Karpas-422 (cell line): ENCODE measurements around the gene IL5. TPM values are rescaled to one million over a fixed set of nuclear protein-coding genes. Genes with fewer than 3 reads are reported as not detected.
"Not testable (repeated sequence)": the region's sequence is repeated elsewhere in the genome, so short reads cannot be mapped to it uniquely, and the experiment has no call there.

Experiments used
- DNase-seq: peaks from one replicate; pipeline ENCODE4 v3.0.0-alpha.2; 2015
- H2AFZ ChIP-seq: fragments of 200-600 bp; sonication (generic); 2 replicates; pipeline ENCODE4 v1.6.1; 2014; ENCODE audit warnings: antibody characterized with exemption, low read length, mixed read lengths
- H3K27ac ChIP-seq: fragments of 200-600 bp; sonication (generic); 2 replicates; pipeline ENCODE4 v1.5.1; 2014; ENCODE audit warnings: mild to moderate bottlenecking, low read length, moderate library complexity
- H3K27me3 ChIP-seq: fragments of 200-600 bp; sonication (generic); 2 replicates; pipeline ENCODE4 v1.6.1; 2014; ENCODE audit warnings: low read length, mixed read lengths
- H3K36me3 ChIP-seq: fragments of 200-600 bp; sonication (generic); 2 replicates; pipeline ENCODE4 v1.6.1; 2014; ENCODE audit warnings: low read length, mixed read lengths; ENCODE audit not compliant: insufficient read depth
- H3K4me1 ChIP-seq: fragments of 200-600 bp; sonication (generic); 2 replicates; pipeline ENCODE4 v1.6.1; 2014; ENCODE audit warnings: mild to moderate bottlenecking, low read length, mixed read lengths
- H3K4me2 ChIP-seq: fragments of 200-600 bp; sonication (generic); 2 replicates; pipeline ENCODE4 v1.6.1; 2014; ENCODE audit warnings: low read length, low read depth, mild to moderate bottlenecking; ENCODE audit not compliant: poor library complexity, severe bottlenecking
- H3K4me3 ChIP-seq: fragments of 200-600 bp; sonication (generic); 2 replicates; pipeline ENCODE4 v1.5.1; 2014; ENCODE audit warnings: mild to moderate bottlenecking, antibody characterized with exemption, low read length, mixed read lengths
- H3K79me2 ChIP-seq: fragments of 200-600 bp; sonication (generic); 2 replicates; pipeline ENCODE4 v1.6.1; 2014; ENCODE audit warnings: mild to moderate bottlenecking, low read length, mixed read lengths
- H3K9ac ChIP-seq: fragments of 200-600 bp; sonication (generic); 2 replicates; pipeline ENCODE4 v1.6.0; 2014; ENCODE audit warnings: low read length
- H3K9me2 ChIP-seq: fragments of 200-600 bp; sonication (generic), shearing (Covaris generic); replicated peaks from 2 replicates; pipeline ENCODE4 v1.6.0; 2014; ENCODE audit warnings: mild to moderate bottlenecking, low read length, moderate library complexity; ENCODE audit not compliant: insufficient read depth
- H3K9me3 ChIP-seq: fragments of 300-700, 200-600 bp; sonication (generic); 2 replicates; pipeline ENCODE4 v1.6.1; 2014; ENCODE audit warnings: low read length, mixed read lengths
- H4K20me1 ChIP-seq: fragments of 200-600 bp; sonication (generic); 2 replicates; pipeline ENCODE4 v1.6.1; 2014; ENCODE audit warnings: mild to moderate bottlenecking, antibody characterized with exemption, low read length, low read depth; ENCODE audit not compliant: insufficient read depth
- total RNA-seq: library from RNA; depleted of rRNA; stranded (reverse); fragments of >200 nt; shearing (Covaris generic); gene quantifications from 2 replicates; pipeline ENCODE4 v1.2.3, GENCODE V29; 2014; ENCODE audit warnings: low replicate concordance; rRNA removed

IL5 gene
- total RNA-seq, result not detected in 2 replicates

DNA sequence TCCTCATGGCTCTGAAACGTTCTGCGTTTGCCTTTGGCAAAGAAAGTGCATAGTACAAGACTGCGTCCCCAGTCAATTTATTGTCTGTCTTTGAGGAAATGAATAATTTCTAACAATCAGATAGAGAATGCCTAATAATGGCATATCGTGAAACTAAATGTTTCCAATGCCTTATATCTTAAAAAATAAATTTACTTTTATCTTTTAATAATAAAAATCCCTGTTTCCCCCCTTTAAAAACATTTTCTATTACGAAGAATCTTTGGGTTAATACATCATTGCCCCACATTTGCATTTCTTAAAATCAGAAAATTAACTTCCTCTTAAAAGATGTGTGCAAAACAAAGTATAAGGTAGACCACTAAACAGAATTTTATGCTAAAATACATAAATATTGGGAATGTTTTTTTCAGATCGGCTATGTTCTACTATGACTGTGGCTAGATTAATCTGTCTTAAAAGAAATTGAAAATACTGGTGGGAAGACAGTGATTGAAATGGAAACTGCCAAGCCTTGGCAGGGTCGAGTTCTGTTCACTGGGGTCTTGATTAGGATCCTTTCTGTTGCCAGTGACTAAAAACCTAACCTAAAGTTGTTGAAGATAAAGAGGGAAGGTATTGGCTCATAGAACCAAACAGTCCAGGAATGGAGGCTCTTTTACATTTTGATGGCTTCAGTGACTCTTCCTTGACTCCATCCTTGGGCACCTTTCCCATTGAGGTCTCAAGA lies at the start of gene IL5:
TSS of gene IL5 (minus strand) at position 51 of the 730 bp plus-strand sequence. CDS start at position 7, 44 bp downstream.
- no peak within 1 kb of the TSS for H3K9ac ChIP-seq
- no peaks in the 10 kb centered on the region for H3K9me3 ChIP-seq

DNA sequence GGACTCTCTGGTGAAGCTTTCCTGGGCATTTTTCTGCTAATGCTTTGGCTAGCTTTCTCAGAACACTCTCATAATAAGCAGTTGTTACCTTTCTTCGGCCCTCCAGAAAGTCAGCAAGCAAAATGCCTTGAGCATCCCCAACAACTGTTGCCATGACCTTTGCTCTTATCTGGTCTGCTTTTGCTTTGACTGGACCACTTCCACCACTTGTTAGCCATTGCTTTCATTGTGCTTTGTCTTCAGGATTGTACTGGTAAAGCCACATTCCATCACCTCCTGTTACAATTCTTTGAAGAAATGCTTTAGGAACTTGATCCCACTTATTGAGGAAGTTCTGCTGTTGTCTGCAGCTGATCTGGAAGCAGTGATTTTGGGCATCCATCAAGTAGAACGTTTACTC lies 49.2 kb upstream of the IL5 start:
- no peak overlapping the region for H3K4me3 ChIP-seq
- peaks cover 83% of the 10 kb centered on the region for H3K36me3 ChIP-seq
- H4K20me1 ChIP-seq, result no peaks in the 10 kb centered on the region
- no peaks in the 10 kb centered on the region for H3K27me3 ChIP-seq
- H3K27ac ChIP-seq, result no peak overlapping the region
- H2AFZ ChIP-seq, result no peak overlapping the region
- no peaks in the 10 kb centered on the region for H3K9me2 ChIP-seq
- no peak for DNase-seq
- H3K9ac ChIP-seq, result no peak overlapping the region
- H3K79me2 ChIP-seq, result peaks cover 25% of the 10 kb centered on the region
- H3K4me1 ChIP-seq, result no peaks in the 10 kb centered on the region
- no peaks in the 10 kb centered on the region for H3K9me3 ChIP-seq
- H3K4me2 ChIP-seq, result no peak overlapping the region

More for the DNA sequence above, at the start of gene IL5:
- no peaks in the 10 kb centered on the region for H3K27me3 ChIP-seq
- no peak for DNase-seq
- no peaks in the 10 kb centered on the region for H3K9me2 ChIP-seq
- H3K4me1 ChIP-seq, result no peaks in the 10 kb centered on the region
- no peak within 1 kb of the TSS for H2AFZ ChIP-seq
- no peak within 1 kb of the TSS for H3K4me2 ChIP-seq
- no peak within 1 kb of the TSS for H3K4me3 ChIP-seq
- no peaks in the 10 kb centered on the region for H4K20me1 ChIP-seq
- H3K36me3 ChIP-seq, result no peaks in the 10 kb centered on the region
- H3K27ac ChIP-seq, result no peak within 1 kb of the TSS
- H3K79me2 ChIP-seq, result no peaks in the 10 kb centered on the region

DNA sequence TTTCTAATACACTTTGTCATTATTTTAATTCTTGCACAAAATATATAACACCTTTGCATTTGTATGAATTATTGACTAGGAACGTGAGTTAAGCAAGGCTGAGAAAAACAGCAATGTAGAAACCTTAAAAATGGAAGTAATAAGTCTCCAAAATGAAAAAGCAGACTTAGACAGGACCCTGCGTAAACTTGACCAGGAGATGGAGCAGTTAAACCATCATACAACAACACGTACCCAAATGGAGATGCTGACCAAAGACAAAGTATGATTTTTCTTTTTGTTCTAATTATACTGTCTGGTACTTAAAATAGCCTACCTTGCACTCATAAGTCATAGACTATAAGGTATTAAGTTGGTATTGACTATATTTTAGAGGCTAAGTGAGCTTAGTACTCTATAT lies 47.8 kb upstream of the IL5 start:
- no peak overlapping the region for H3K9ac ChIP-seq
- H3K27me3 ChIP-seq, result no peaks in the 10 kb centered on the region
- no peaks in the 10 kb centered on the region for H3K9me3 ChIP-seq
- peaks cover 28% of the 10 kb centered on the region for H3K79me2 ChIP-seq
- no peak overlapping the region for H3K4me2 ChIP-seq
- no peak overlapping the region for H3K27ac ChIP-seq
- no peak overlapping the region for H3K4me3 ChIP-seq
- no peak for DNase-seq
- H3K36me3 ChIP-seq, result peaks cover 79% of the 10 kb centered on the region
- H3K9me2 ChIP-seq, result no peaks in the 10 kb centered on the region
- H4K20me1 ChIP-seq, result no peaks in the 10 kb centered on the region
- H2AFZ ChIP-seq, result no peak overlapping the region
- H3K4me1 ChIP-seq, result no peaks in the 10 kb centered on the region

DNA sequence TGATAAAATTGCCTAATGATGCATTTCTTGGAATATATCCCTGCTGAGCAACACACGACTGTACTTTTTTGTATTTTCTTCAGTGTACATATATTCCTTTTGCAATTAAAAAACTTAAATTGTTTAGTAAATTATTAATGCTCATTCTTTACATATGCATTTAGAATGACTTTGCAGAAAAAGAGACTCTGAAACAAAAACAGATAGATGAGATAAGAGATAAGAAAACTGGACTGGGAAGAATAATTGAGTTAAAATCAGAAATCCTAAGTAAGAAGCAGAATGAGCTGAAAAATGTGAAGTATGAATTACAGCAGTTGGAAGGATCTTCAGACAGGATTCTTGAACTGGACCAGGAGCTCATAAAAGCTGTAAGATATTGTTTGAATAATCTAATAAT lies 46.1 kb upstream of the IL5 start:
- Histone ChIP-seq H4K20me1 (no peaks in the 10 kb centered on the region), H2AFZ (no peak overlapping the region), H3K4me3 (no peak overlapping the region), H3K27me3 (no peaks in the 10 kb centered on the region), H3K4me1 (no peaks in the 10 kb centered on the region), H3K36me3 (peaks cover 67% of the 10 kb centered on the region), H3K9ac (no peak overlapping the region), H3K4me2 (no peak overlapping the region), H3K9me3 (no peaks in the 10 kb centered on the region), H3K9me2 (no peaks in the 10 kb centered on the region), H3K27ac (no peak overlapping the region), H3K79me2 (peaks cover 38% of the 10 kb centered on the region)
- DNase-seq, result no peak

DNA sequence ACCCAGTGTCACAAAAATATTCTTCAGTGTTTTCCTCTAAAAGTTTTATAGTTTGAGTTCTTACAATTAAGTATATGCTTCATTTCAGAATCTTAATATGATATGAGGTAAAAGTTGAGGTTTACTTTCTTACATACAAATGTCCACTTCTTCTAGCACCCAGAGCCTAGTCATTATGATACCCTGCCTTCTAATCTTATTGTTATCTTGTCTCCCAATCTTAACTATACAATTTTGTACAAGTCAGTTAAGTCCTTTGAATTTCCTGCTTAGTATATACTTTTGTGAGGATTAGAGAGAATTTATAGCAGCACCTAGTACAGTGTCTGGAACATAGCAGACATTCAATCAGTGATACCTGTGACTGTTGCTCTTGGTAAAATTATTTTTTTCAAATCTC lies 42.7 kb upstream of the IL5 start:
- no peak overlapping the region for H2AFZ ChIP-seq
- H4K20me1 ChIP-seq, result no peaks in the 10 kb centered on the region
- no peaks in the 10 kb centered on the region for H3K9me2 ChIP-seq
- H3K36me3 ChIP-seq, result peaks cover 62% of the 10 kb centered on the region
- H3K4me1 ChIP-seq, result no peaks in the 10 kb centered on the region
- no peak overlapping the region for H3K4me2 ChIP-seq
- peaks cover 45% of the 10 kb centered on the region for H3K79me2 ChIP-seq
- no peak for DNase-seq
- H3K9me3 ChIP-seq, result no peaks in the 10 kb centered on the region
- no peak overlapping the region for H3K9ac ChIP-seq
- H3K27ac ChIP-seq, result no peak overlapping the region
- no peak overlapping the region for H3K4me3 ChIP-seq
- no peaks in the 10 kb centered on the region for H3K27me3 ChIP-seq

DNA sequence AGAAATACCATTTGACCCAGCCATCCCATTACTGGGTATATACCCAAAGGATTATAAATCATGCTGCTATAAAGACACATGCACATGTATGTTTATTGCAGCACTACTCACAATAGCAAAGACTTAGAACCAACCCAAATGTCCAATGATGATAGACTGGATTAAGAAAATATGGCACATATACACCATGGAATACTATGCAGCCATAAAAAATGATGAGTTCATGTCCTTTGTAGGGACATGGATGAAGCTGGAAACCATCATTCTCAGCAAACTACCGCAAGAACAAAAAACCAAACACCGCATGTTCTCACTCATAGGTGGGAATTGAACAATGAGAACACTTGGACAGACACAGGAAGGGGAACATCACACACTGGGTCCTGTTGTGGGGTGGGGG lies 41.2 kb upstream of the IL5 start:
- not testable (repeated sequence) for H3K4me1 ChIP-seq, H2AFZ ChIP-seq, H3K27me3 ChIP-seq, H3K4me2 ChIP-seq, DNase-seq, H3K9me2 ChIP-seq, H4K20me1 ChIP-seq, H3K4me3 ChIP-seq, H3K9me3 ChIP-seq, H3K9ac ChIP-seq, H3K27ac ChIP-seq
- peaks cover 50% of the 10 kb centered on the region for H3K79me2 ChIP-seq
- H3K36me3 ChIP-seq, result peaks cover 64% of the 10 kb centered on the region

DNA sequence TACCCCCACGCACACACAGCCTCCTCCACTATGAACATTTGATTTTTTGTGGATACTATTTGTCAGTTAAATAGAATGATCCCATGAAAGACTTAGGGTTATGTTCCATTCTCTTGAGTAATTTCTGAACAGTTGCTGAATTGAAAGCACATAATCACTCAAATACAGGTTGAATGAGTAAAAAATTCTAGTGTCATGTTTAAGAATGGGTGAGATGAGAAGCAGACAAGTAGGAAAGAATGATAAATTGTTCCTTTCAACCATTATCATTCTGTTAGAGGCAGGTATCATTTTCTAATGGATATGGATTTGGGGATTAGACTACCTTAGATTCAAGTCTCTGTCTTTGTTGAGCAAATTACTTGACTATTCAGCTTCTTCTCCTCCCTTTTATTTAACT lies 32.8 kb upstream of the IL5 start:
- DNase-seq, result no peak

DNA sequence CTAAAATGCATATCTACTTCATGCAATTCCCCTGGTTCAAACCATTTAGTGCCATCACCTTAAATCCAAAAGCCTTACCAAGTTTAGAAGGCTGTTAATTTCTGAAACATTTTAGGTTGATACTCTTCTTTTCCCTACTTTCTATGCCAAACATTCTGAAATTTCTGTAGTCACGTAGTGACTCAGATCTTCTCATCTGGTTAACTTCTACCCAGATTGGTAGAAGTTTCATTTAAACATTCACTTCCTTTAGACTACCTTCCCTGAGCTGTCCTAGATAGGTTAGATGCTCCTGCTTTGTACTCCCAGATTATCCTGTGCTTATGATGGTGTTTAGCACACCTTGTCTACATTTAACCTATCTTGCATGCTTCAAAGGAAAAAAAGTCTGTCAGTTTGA lies 23.3 kb upstream of the IL5 start:
- peaks cover 81% of the 10 kb centered on the region for H3K36me3 ChIP-seq
- H2AFZ ChIP-seq, result no peak overlapping the region
- H3K9me3 ChIP-seq, result no peaks in the 10 kb centered on the region
- no peaks in the 10 kb centered on the region for H4K20me1 ChIP-seq
- no peaks in the 10 kb centered on the region for H3K9me2 ChIP-seq
- DNase-seq, result no peak
- no peaks in the 10 kb centered on the region for H3K27me3 ChIP-seq
- H3K4me3 ChIP-seq, result no peak overlapping the region
- H3K27ac ChIP-seq, result no peak overlapping the region
- H3K4me1 ChIP-seq, result peaks cover 3% of the 10 kb centered on the region; the same call in 1 of the 2 replicates
- H3K4me2 ChIP-seq, result no peak overlapping the region
- H3K79me2 ChIP-seq, result peaks cover 97% of the 10 kb centered on the region
- no peak overlapping the region for H3K9ac ChIP-seq

More for the DNA sequence above, 32.8 kb upstream of the IL5 start:
- peaks cover 75% of the 10 kb centered on the region for H3K79me2 ChIP-seq
- no peak overlapping the region for H3K9ac ChIP-seq
- H3K4me1 ChIP-seq, result peaks cover 8% of the 10 kb centered on the region
- H3K36me3 ChIP-seq, result peaks cover 62% of the 10 kb centered on the region
- no peak overlapping the region for H3K27ac ChIP-seq
- no peaks in the 10 kb centered on the region for H4K20me1 ChIP-seq
- H3K27me3 ChIP-seq, result no peaks in the 10 kb centered on the region
- H2AFZ ChIP-seq, result no peak overlapping the region
- no peaks in the 10 kb centered on the region for H3K9me2 ChIP-seq
- H3K4me2 ChIP-seq, result no peak overlapping the region
- no peak overlapping the region for H3K4me3 ChIP-seq
- no peaks in the 10 kb centered on the region for H3K9me3 ChIP-seq
